GM18861 (cell line): ENCODE measurements around the gene MYH11.
"Not testable (repeated sequence)": the region's sequence is repeated elsewhere in the genome, so short reads cannot be mapped to it uniquely, and the experiment has no call there.

ENCODE experiments used
- ATAC-seq: cut with Tn5 transposase; IDR thresholded peaks from one replicate; pipeline ENCODE4 v1.9.1; 2021; ENCODE audit not compliant: unreplicated experiment

MYH11 gene

GRCh38 chr16:15879255-15879811 lies 22.5 kb upstream of the MYH11 start:
- ATAC-seq, result no peak

- ATAC-seq, result no peak
Observed at GRCh38 chr16:15876503-15876902, 19.7 kb upstream of the MYH11 start.

- ATAC-seq, result no peak
Observed at GRCh38 chr16:15874745-15875314, 18.0 kb upstream of the MYH11 start.

GRCh38 chr16:15873737-15874136 lies 16.9 kb upstream of the MYH11 start:
- ATAC-seq, result no peak

- ATAC-seq, result no peak
Observed at GRCh38 chr16:15873301-15873700, 16.5 kb upstream of the MYH11 start.

GRCh38 chr16:15870011-15870410 lies 13.2 kb upstream of the MYH11 start:
- ATAC-seq, result no peak

- ATAC-seq, result no peak
Observed at GRCh38 chr16:15866451-15866850, 9.6 kb upstream of the MYH11 start.

- ATAC-seq, result no peak
Observed at GRCh38 chr16:15865742-15866141, 8.9 kb upstream of the MYH11 start.

GRCh38 chr16:15864939-15865338 lies 8.1 kb upstream of the MYH11 start:
- no peak for ATAC-seq

- no peak for ATAC-seq
Observed at GRCh38 chr16:15861996-15862395, 5.2 kb upstream of the MYH11 start.

- no peak for ATAC-seq
Observed at GRCh38 chr16:15858921-15859668, 2.3 kb upstream of the MYH11 start.

GRCh38 chr16:15857724-15858560 lies 1.1 kb upstream of the MYH11 start:
- no peak for ATAC-seq

- ATAC-seq, result no peak
Observed at GRCh38 chr16:15856182-15856581, 646 bp downstream of the MYH11 start.

GRCh38 chr16:15855704-15856003 lies 1.2 kb downstream of the MYH11 start:
- peak; percentile 79 for ATAC-seq

GRCh38 chr16:15854906-15855703 lies 1.7 kb downstream of the MYH11 start:
- ATAC-seq, result no peak

GRCh38 chr16:15854061-15854460 lies 2.8 kb downstream of the MYH11 start:
- ATAC-seq, result no peak

- no peak for ATAC-seq
Observed at GRCh38 chr16:15853021-15853420, 3.8 kb downstream of the MYH11 start.

- not testable (repeated sequence) for ATAC-seq
Observed at GRCh38 chr16:15850555-15850954, 6.3 kb downstream of the MYH11 start.

- no peak for ATAC-seq
Observed at GRCh38 chr16:15849209-15849981, 7.4 kb downstream of the MYH11 start.

GRCh38 chr16:15847611-15848175 lies 9.1 kb downstream of the MYH11 start:
- no peak for ATAC-seq
